ENCODE results near the gene THSD7A.

The THSD7A gene

GRCh38 chr7:11623093-11623678, 208.8 kb downstream of the THSD7A start:
- DNase-seq = no peak

DNA sequence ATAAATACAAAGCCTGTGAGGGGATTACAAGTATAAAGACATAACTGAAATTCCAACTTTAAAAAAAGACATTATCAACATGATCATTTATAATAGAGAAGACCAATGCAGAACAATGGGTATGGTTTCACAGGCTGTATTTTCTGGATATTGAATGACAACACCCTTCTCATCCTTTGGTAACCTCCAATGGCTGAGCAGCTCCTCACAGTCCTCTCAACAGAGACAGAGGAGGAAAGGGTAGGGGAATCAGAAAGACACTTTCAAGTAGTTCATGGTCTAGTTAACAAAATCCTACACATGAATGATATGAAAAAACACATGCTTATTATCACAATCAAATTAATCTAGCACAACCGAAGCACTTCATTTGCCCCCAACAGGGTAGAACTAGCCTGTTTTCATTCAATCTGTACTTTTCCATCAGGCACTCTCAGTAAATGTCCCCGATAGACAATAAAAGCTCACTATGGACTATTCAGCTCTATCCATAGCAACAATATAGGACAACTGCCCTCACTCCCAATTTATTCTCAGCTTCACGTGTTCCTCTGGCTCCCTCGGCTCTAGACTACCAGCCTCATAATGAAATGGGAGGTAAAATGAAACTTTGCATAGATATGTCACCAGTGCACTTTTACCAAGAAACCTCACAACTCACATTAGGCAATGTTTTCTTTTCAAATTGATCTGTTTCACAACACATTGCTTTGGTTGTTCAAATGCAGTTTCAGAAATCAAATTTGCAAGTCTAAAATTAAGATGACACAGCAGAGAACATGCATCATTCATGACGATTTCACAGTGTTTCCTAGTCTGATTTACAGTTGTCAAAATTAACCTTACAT, 211.4 kb downstream of the THSD7A start:
- no peak for DNase-seq

GRCh38 chr7:11616466-11616865, 215.5 kb downstream of the THSD7A start:
- DNase-seq = no peak

DNA sequence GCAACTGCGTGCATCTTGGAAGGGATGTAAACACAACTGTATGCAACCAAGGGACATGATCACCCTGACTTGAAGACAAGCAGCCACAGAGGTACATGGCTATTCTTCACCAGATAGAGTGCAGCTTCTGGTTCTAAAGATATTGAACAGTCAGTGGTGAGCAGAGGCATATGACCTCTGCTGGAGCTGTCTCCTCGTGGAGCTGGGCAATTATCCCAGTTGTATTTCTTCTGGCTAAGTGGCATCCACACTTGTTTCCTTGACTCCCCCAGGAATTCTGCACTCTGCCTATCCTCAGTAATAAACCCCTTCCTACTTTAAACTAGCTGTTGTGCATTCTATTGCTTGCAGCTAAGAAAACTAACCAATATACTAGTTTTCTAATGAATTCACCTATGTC, 216.8 kb downstream of the THSD7A start:
- DNase-seq = no peak

- DNase-seq = no peak
These were observed 218.6 kb downstream of the THSD7A start for GRCh38 chr7:11613292-11613930.

GRCh38 chr7:11612737-11613136, 219.3 kb downstream of the THSD7A start:
- DNase-seq = no peak

DNA sequence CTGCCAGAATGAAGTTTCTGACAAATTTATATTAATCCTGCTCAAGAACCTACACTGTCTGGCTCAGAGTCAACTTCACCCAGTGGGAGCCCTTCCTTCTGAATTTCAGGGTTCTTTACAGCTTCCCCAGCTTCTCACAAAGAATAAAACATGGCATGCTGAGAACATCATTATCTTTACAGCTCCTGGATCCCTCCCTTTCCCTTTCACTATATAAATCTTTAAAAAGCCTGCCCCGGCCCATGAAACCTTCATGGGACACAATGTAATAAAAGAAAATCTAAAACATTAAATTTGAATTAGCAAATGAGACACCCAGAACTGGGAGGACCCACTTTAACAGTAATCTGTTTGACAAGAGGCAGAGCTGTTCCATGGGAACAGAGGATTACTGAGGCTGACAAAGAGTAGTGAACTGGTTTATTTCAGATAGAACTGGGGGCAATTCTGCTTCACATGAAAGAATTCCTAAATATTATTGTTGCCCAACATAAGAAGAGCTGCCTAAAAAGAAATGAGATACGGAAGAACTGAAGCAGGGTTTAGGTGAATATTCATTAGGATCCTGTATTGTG, 222.8 kb downstream of the THSD7A start:
- no peak for DNase-seq

- DNase-seq = no peak
These were observed 224.3 kb downstream of the THSD7A start for GRCh38 chr7:11607686-11608085.

DNA sequence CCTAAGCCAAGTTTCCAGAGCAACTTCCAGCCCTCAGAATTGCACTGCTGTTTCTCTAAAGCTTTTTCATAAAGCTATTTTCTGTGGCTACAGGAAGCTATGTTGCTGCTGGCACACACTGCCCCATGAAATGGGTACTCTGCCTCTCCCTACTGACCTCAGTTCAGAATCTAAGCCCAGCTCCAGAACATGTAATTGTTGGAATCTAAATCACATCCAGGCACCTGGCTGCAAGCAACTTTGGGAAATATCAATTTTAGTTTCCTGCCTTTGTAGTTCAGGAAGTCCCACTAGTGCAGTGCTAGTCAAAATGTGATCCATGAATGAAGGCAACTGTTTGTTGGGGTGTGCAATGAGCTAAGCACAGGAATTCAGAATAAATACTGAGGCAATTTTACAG, 226.2 kb downstream of the THSD7A start:
- DNase-seq = no peak

DNA sequence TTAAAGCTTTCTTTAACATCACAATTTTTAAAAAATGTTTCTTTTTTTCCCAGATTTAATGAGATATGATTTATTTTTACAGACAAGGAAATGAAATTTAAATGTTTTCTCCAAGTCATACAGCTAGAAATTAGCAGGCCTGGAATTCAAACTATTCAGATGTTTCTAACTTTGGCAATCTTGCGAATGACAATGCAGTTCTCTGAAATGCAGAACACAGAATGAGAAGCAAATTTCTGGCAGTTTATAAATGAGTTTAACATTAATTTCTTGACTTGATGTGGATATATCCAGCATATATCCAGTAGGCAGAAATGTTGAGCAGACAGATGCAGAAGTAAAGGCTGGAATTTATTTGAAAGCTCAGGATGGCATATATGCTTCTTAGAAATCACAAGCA, 227.5 kb downstream of the THSD7A start:
- DNase-seq = no peak

DNA sequence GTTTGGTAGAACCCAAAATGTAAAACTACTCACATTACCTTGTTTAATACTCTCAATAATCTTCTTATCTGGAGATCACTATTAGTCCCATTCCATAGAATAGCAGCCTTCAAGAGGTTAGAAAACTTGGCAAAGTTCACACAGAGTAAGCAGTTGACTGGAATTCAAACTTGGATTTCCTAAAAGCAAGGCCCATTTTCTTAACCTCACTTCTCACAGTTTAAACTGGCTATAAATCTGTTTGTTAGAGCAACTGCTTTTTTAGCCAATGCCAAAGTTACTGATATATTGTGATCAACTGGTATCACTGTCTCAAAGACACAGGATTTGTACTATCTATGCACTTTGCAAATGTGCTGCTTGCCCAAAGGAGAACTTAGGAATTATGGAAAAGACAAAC, 230.2 kb downstream of the THSD7A start:
- no peak for DNase-seq

- no peak for DNase-seq
These were observed 238.7 kb downstream of the THSD7A start for GRCh38 chr7:11593322-11593721.

DNA sequence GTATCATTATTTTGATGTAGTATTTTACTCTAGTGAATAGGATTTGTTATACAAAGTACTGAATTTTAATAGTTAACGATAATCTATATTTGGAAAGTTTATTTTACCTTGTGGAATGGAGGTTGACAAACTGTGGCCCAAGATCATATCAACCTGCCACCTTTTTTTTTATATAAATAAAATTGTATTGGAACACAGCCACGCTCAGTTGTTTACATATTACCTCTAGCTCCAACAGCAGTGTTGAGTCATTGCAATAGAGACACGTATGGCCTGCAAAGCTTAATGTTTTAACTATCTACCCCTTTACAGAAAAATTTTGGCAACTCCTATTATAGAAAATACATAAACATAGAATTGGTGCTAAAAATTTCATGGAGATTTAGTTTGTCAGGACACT, 239.3 kb downstream of the THSD7A start:
- DNase-seq = no peak

DNA sequence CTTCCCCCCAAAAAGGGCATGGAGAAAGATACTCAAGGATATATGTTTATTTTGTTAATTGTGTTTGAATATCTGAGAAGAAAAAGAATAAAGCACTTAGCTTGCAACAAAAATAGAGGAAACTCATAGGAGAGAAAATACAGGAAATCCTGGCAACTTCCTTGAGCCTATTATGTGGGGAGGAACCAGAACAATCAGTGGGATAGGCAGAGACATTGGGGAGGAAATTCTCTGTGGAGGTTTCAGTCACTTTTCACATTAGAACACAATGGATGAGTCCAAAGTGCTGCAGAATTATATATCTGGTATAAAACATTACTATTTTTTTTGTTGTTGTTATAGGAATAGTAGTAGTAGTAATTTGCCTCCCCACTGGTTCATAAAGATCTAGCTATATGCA, 240.1 kb downstream of the THSD7A start:
- DNase-seq = no peak

DNA sequence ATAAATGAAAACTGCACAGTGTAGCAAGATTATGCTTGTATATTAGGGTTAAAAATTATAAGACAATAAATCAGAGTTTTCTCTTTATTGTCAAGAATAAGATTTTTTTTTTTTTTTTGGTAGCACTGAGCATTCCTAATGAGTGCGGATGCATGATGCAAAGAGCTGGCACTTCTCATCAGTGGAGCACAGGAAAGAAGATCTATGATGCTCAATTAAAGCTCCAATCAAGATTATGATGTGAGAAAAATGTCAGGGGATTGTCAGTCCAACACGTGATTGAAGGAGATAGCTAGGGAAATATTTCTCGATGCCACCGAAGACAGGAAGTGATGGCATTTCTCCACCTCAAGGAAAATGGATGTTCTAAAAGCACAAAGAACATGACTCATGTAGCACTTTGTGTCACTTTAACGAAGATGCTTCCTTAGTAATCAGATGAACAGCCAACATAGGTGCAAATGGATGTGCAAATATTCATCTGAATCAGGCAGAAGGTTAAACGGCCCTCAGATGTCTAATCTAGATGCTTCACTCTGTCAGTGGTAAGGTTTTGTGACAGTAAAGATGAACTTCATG, 240.9 kb downstream of the THSD7A start:
- no peak for DNase-seq

GRCh38 chr7:11589251-11589650, 242.7 kb downstream of the THSD7A start:
- DNase-seq = no peak

- no peak for DNase-seq
These were observed 244.2 kb downstream of the THSD7A start for GRCh38 chr7:11587814-11588213.

DNA sequence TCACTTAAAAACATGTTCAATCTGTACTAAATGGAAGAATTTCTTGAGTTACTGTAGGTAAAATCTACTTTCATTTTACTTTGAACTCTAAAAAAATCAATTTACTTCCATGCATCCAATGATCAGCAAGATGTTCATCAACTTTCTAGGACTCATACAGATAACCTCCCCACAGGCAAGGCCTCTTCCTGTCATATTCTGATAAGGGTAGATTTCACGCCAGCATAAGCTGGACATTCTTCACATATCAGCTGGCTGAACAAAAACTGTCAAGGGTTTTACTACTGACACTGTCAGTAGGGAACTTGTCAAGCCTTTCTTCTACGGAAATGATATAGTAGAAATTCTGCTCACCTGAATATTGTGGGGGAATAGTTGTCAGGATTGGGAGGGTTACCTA, 244.9 kb downstream of the THSD7A start:
- no peak for DNase-seq

GRCh38 chr7:11584406-11585031, 247.5 kb downstream of the THSD7A start:
- DNase-seq = no peak

DNA sequence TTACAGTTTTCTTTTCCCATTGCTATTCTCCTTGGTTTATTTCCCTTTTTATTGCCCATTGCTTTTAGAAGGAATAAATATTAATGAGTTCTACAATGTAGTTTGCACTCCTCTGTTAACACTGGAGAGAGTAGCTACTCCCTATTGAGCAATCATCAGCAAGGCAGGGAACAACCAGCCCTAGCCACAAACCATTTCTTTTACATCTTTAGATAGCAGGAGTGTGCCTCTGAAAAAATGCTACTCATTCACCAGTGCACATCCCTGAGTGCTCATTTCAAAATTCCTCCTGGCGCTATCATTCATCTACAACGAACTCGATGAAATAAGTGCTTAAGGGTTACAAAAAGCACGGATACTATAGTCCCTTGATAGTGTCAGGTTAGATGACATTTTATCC, 252.9 kb downstream of the THSD7A start:
- no peak for DNase-seq

GRCh38 chr7:11576310-11576709, 255.7 kb downstream of the THSD7A start:
- no peak for DNase-seq

DNA sequence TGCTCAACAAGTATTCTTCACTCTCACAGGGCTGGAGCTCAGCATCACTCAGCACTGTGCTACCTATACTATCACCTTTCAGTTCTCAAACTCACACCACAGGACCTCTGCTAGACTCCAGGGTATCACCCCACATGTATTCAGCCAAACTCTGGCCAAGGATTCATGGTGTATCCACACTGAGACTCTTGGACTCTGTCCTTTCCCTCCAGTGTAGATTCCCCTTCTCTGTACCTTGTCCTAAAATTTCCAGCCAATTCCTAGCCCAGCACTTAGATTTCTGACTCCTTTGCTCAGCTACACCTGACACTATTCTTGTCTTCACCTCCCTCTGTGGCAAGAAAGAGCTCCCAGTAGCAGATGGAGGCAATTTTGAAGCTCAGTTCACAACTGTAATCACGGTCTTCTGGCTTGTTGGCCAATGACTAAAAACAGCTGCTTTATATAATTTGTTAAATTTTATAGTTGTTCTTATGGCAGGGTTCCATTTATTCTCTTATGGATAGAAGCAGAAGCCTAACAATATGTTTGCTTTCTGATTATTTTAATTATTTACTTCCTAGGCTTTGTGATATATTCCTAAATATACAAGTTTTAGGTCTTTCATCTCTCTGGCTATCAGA, 258.8 kb downstream of the THSD7A start:
- DNase-seq = no peak

All from kidney glomerular epithelial cell (primary cell).